Brain microvascular endothelial cell (primary cell): ENCODE measurements around the gene RFC3.

ENCODE experiments used
- DNase-seq: peaks from one replicate; pipeline ENCODE4 v3.0.0-alpha.2; 2020
- H3K27ac ChIP-seq: fragments of 250-450 bp; sonication (Bioruptor Pico); 2 replicates; pipeline ENCODE4 v1.5.1; 2020; ENCODE audit warnings: mild to moderate bottlenecking, moderate library complexity
- H3K27me3 ChIP-seq: fragments of 250-450 bp; sonication (Bioruptor Pico); replicated peaks from 2 replicates; pipeline ENCODE4 v1.5.1; 2020; ENCODE audit warnings: mild to moderate bottlenecking
- H3K36me3 ChIP-seq: fragments of 250-450 bp; sonication (Bioruptor Pico); replicated peaks from 2 replicates; pipeline ENCODE4 v1.5.1; 2020; ENCODE audit warnings: mild to moderate bottlenecking
- H3K4me3 ChIP-seq: 2 replicates; pipeline ENCODE4 v1.5.1; 2011; ENCODE audit warnings: low read depth, mild to moderate bottlenecking, control low read depth, low read length, moderate library complexity
- CTCF ChIP-seq: IDR thresholded peaks from 2 replicates; pipeline ENCODE4 v1.5.1; 2011; ENCODE audit warnings: low read depth, mild to moderate bottlenecking, moderate library complexity, low read length, control low read depth, inconsistent platforms; ENCODE audit errors: missing control alignments
- in situ Hi-C: cut with HindIII; loops from 2 replicates; pipeline ENCODE4 v1.10.0; 2017; ENCODE audit warnings: low sequenced_read_pairs, low pct_ligation_motif_present

The RFC3 gene

DNA sequence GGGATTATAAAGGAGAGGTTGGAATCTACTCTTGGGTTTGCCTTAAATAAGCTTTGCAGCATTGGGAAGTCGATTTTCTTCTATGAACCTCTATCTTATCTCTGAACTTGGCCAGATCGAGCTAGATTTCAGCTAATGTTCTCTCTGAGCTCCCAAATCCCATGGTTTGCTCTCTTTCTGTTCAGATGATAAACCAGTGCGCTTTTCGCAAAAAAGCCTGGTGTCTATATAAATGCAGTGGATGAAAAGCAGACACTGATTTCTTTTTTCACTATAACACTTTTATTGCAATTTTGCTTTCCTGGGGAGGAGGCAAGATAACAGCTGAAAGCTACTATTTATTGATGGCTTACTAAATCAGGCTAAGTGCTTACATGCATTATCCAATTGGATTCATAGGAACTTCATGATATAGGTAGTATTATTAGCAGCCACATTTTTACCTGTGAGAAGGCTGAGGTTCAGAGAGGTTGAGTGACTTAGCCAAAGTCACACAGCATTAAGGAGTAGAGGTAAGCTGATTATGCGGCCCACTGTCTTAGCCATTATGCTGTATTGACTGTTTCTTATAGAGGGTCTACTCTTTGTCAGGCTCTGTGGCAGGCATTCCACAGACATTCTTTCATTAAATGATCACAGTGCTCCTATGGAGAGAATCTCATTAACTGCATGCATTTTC, 58.9 kb downstream of the RFC3 start:
- no peaks in the 10 kb centered on the region for H3K27me3 ChIP-seq
- H3K4me3 ChIP-seq: no peak overlapping the region
- no peak for DNase-seq
- H3K36me3 ChIP-seq: no peaks in the 10 kb centered on the region
- in situ Hi-C loops: no loop called here
- H3K27ac ChIP-seq: no peak overlapping the region
- no peak for TF ChIP-seq CTCF

DNA sequence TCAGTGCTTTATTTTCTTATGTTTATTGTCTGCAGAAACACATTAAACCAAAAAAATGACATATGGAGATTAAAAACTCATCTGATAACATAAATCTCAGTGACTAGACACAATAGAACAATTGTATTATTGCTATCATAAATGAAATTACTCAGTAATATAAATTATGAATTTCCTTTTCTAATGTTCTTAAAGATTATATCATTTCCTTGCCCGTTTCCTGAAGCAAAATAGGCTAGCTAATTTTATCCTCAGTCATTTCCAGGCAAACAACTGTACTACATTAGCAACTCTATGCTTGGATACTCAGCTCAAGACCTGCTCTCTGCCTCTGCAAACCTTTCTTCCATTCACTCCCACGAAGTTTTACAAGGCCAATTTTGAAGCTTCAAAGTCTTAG, 61.2 kb downstream of the RFC3 start:
- H3K4me3 ChIP-seq: no peak overlapping the region
- H3K27me3 ChIP-seq: no peaks in the 10 kb centered on the region
- in situ Hi-C loops: no loop called here
- no peaks in the 10 kb centered on the region for H3K36me3 ChIP-seq
- no peak for DNase-seq
- H3K27ac ChIP-seq: no peak overlapping the region
- TF ChIP-seq CTCF: no peak

DNA sequence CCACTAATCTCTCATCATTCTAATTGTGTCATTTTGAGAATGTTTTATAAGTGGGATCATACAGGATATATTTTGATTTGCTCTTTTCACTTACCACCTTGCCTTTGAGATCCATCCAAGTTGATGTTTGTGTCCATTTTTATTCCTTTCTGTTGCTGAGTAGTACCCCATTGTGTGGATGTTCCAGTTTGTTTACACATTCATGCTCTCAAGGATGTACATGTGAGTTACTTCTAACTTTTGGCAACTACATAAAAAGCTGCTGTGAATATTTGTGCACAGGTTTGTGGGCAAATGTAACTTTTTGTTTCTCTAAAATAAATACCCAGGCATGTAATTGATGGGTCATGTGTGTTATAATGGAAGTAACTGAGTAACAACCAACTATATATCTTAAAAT, 64.9 kb downstream of the RFC3 start:
- Histone ChIP-seq H3K27me3 (no peaks in the 10 kb centered on the region), H3K4me3 (no peak overlapping the region), H3K36me3 (no peaks in the 10 kb centered on the region), H3K27ac (no peak overlapping the region)
- DNase-seq: no peak
- no peak for TF ChIP-seq CTCF
- in situ Hi-C loops: no loop called here

DNA sequence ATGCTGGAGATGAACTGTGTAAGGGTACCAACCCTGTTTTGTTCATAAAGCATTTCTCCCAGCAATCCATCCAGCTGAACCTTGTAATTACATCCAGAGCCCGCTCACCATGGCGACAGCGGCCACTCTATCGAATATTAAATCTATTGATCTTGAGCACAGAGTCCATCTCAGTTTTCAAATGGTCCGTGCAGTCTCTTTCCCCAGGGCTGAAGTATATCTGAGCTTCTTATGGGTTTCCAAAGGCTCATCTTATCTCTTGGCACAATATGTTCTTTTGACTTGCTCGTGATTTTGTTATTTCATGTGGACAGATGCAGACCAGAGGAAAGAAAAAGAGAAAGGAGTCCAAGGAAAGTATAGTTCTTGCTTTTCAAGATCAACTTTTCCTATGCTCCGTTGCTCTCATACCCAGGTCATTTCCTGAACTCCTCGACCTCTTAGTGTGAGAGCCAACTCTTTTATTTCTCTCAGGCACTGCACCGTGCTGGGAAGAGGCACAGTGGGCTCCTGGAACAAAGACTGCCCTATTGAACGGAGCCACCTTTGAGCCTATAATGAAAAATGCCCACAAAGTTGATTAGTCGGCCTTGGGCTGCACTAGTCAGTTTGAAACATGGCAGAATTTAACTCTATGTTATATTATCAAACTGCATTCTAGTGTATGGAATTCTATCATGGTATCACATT, 66.7 kb downstream of the RFC3 start:
- H3K36me3 ChIP-seq: no peaks in the 10 kb centered on the region
- no peaks in the 10 kb centered on the region for H3K27me3 ChIP-seq
- H3K27ac ChIP-seq: no peak overlapping the region
- H3K4me3 ChIP-seq: no peak overlapping the region
- TF ChIP-seq CTCF: no peak
- no peak for DNase-seq
- in situ Hi-C loops: no loop called here
